Measurements from ENCODE around the gene FBXL19. TPM values are rescaled to one million over a fixed set of nuclear protein-coding genes. Genes with fewer than 3 reads are reported as not detected.

FBXL19 gene
- total and polyA plus RNA-seq, 9 of the 15 experiments (the other 6 are each of a cell fraction or from before 2014, with no cell fraction given): 0.13 to 48.0 (median 13.5) TPM; not detected in 1

- TF ChIP-seq RBM15 (IDR thresholded peaks at IDR 0.05; ENCODE audit: insufficient read depth, low read length) (no peak), MYNN (IDR thresholded peaks at IDR 0.05) (0 out of 2 replicates have a peak, but pooled peaks have one; percentile 24), MYNN (CRISPR knock-in tag; IDR thresholded peaks at IDR 0.05) (no peak), MTA3 (IDR thresholded peaks at IDR 0.05; ENCODE audit: borderline replicate concordance) (peak; percentile 37; the same call in 1 of the 2 replicates), ZBED1 (IDR thresholded peaks at IDR 0.05) (no peak), HDAC3 (IDR thresholded peaks at IDR 0.05; ENCODE audit: borderline replicate concordance, partially characterized antibody) (no peak), HLTF (IDR thresholded peaks at IDR 0.05) (no peak), FOXM1 (IDR thresholded peaks at IDR 0.05; ENCODE audit: low read depth) (no peak), FOXM1 (CRISPR knock-in tag; IDR thresholded peaks at IDR 0.05; ENCODE audit: low read depth) (no peak), ZMIZ1 (IDR thresholded peaks at IDR 0.05; ENCODE audit: low read depth in 2 of 2, low read length in 2 of 2) (no peak), HOXB6 (CRISPR knock-in tag; IDR thresholded peaks at IDR 0.05; ENCODE audit: borderline replicate concordance) (no peak), MTA1 (IDR thresholded peaks at IDR 0.05; ENCODE audit: borderline replicate concordance) (no peak), MIER1 (IDR thresholded peaks at IDR 0.05; ENCODE audit: low read depth) (no peak), CTCFL (IDR thresholded peaks at IDR 0.05; ENCODE audit: borderline replicate concordance, insufficient read depth, low read depth, low read length, poor library complexity, severe bottlenecking) (no peak), MAZ (CRISPR knock-in tag; conservative IDR thresholded peaks at IDR 0.05 in 1 of 2, IDR thresholded peaks at IDR 0.05 in 1 of 2) (peak in 1 of 2 experiments; percentile 51; a peak in 3 of 4 replicates), MEIS2 (IDR thresholded peaks at IDR 0.05; ENCODE audit: partially characterized antibody) (peak; percentile 13), E2F3 (CRISPR knock-in tag; IDR thresholded peaks at IDR 0.05) (peak; percentile 31; the same call in 1 of the 2 replicates), ZBTB17 (CRISPR knock-in tag; IDR thresholded peaks at IDR 0.05) (no peak), SMAD4 (CRISPR knock-in tag; conservative IDR thresholded peaks at IDR 0.05) (peak; percentile 72), ZNF512 (tag; IDR thresholded peaks at IDR 0.05) (no peak), JUN (IDR thresholded peaks at IDR 0.05; ENCODE audit: borderline replicate concordance, low read depth, low read length) (peak; percentile 31; the same call in 1 of the 2 replicates), JUN (CRISPR knock-in tag; IDR thresholded peaks at IDR 0.05; ENCODE audit: borderline replicate concordance) (no peak)
Observed at GRCh38 chr16:30941600-30942425, 18.4 kb downstream of the FBXL19 start (continued).

Data from K562 (cell line).